GM18520 (cell line): Measurements from ENCODE around the gene AUTS2.
"Not testable (repeated sequence)": the region's sequence is repeated elsewhere in the genome, so short reads cannot be mapped to it uniquely, and the experiment has no call there.

Experiments
- ATAC-seq: cut with Tn5 transposase; IDR thresholded peaks from one replicate; pipeline ENCODE4 v1.9.1; 2021; ENCODE audit not compliant: unreplicated experiment

Gene AUTS2

GRCh38 chr7:69782917-69783684, 184.8 kb downstream of the AUTS2 start:
- ATAC-seq = no peak

GRCh38 chr7:69786130-69786529, 187.9 kb downstream of the AUTS2 start:
- not testable (repeated sequence) for ATAC-seq

GRCh38 chr7:69786730-69787395, 188.6 kb downstream of the AUTS2 start:
- ATAC-seq = no peak

GRCh38 chr7:69787736-69788431, 189.6 kb downstream of the AUTS2 start:
- no peak for ATAC-seq

GRCh38 chr7:69789563-69789962, 191.3 kb downstream of the AUTS2 start:
- no peak for ATAC-seq

- ATAC-seq = no peak
Measured at GRCh38 chr7:69790977-69791724, 192.9 kb downstream of the AUTS2 start.

- ATAC-seq = no peak
Measured at GRCh38 chr7:69791739-69792138, 193.5 kb downstream of the AUTS2 start.

GRCh38 chr7:69795932-69796331, 197.7 kb downstream of the AUTS2 start:
- ATAC-seq = no peak

- ATAC-seq = no peak
Measured at GRCh38 chr7:69796416-69796815, 198.1 kb downstream of the AUTS2 start.

- no peak for ATAC-seq
Measured at GRCh38 chr7:69799048-69799697, 200.9 kb downstream of the AUTS2 start.

- ATAC-seq = no peak
Measured at GRCh38 chr7:69799990-69800389, 201.7 kb downstream of the AUTS2 start.

- ATAC-seq = no peak
Measured at GRCh38 chr7:69800495-69800894, 202.2 kb downstream of the AUTS2 start.

GRCh38 chr7:69801729-69802682, 203.7 kb downstream of the AUTS2 start:
- no peak for ATAC-seq

- peak; percentile 90 for ATAC-seq
Measured at GRCh38 chr7:69803699-69804516, 205.6 kb downstream of the AUTS2 start.

- no peak for ATAC-seq
Measured at GRCh38 chr7:69804962-69805361, 206.7 kb downstream of the AUTS2 start.

GRCh38 chr7:69808391-69808790, 210.1 kb downstream of the AUTS2 start:
- ATAC-seq = no peak

GRCh38 chr7:69811476-69812308, 213.4 kb downstream of the AUTS2 start:
- ATAC-seq = no peak

GRCh38 chr7:69812756-69813155, 214.5 kb downstream of the AUTS2 start:
- ATAC-seq = no peak
